ENCODE measurements around the gene PCSK5. TPM values are rescaled to one million over a fixed set of nuclear protein-coding genes. Genes with fewer than 3 reads are reported as not detected.

The PCSK5 gene
- total and polyA plus RNA-seq, 2 donors (not counting 3 experiments of a cell fraction or from before 2014, with no cell fraction given) = 2.6 to 4.8 TPM

- Histone ChIP-seq H3K9ac (replicated peaks; ENCODE audit: extremely low read depth, insufficient read depth, low read length) (no peak overlapping the region), H3K36me3 (ENCODE audit: control insufficient read depth in 2 of 2, extremely low read depth in 1 of 2, insufficient read depth in 2 of 2, low read length in 2 of 2) (no peaks in the 10 kb centered on the region), H4K20me1 (replicated peaks; ENCODE audit: control insufficient read depth, extremely low read depth, insufficient read depth, low read length) (no peaks in the 10 kb centered on the region), H3K27me3 (ENCODE audit: control insufficient read depth in 2 of 2, insufficient read depth in 2 of 2, low read length in 2 of 2) (no peaks in the 10 kb centered on the region), H3K4me1 (ENCODE audit: control insufficient read depth, extremely low read depth, insufficient read depth, low read length) (peaks cover 22% of the 10 kb centered on the region), H3K4me3 (replicated peaks in 1 of 3; ENCODE audit: insufficient read depth in 1 of 3, low read depth in 1 of 3, low read length in 3 of 3) (no peak overlapping the region), H3K9me1 (replicated peaks; ENCODE audit: control insufficient read depth, extremely low read depth, insufficient read depth, low read length) (no peaks in the 10 kb centered on the region), H2AFZ (ENCODE audit: low read depth, low read length) (no peak overlapping the region), H3K4me2 (ENCODE audit: insufficient read depth, low read length) (no peak overlapping the region), H3K79me2 (ENCODE audit: control insufficient read depth, insufficient read depth, low read length) (no peaks in the 10 kb centered on the region), H3K27ac (ENCODE audit: insufficient read depth, low read depth, low read length) (no peak overlapping the region), H3K9me3 (replicated peaks; ENCODE audit: control insufficient read depth, insufficient read depth, low read length) (no peaks in the 10 kb centered on the region)
- CTCF ChIA-PET = interaction anchor here (1.0 to 1.7 kb wide), 7 partner anchors 12 to 51 kb away, joined by 3 to 5 read pairs (median 3); partner anchors contain the start of gene RFK
- POLR2A ChIA-PET = interaction anchor here (1.5 kb wide), 1 partner anchor 22 kb away, joined by 5 read pairs; the partner anchor contains the start of gene RFK
- DNase-seq (ENCODE audit: low read depth, low spot score) (peak; percentile 59), FAIRE-seq (no peak)
- TF ChIP-seq JUN (IDR thresholded peaks at IDR 0.05; ENCODE audit: borderline replicate concordance, insufficient read depth, insufficient read length, low read depth) (no peak), GATA2 (IDR thresholded peaks at IDR 0.05; ENCODE audit: insufficient read depth, insufficient read length, low read depth, low read length) (peak; percentile 34), POLR2A (IDR thresholded peaks at IDR 0.05; ENCODE audit: low read depth, low read length) (no peak)
- no TSS peak for BruUV-seq (replicated peaks)
- intact Hi-C loops (cut with micrococcal nuclease) (loop anchor here (10.0 kb wide), 1 partner anchor 157 kb away; no protein-coding TSS in a partner anchor), dilution Hi-C loops (cut with MboI; ENCODE audit: extremely low pct_ligation_motif_present, low sequenced_read_pairs) (no loop called here)
Observed at GRCh38 chr9:76371901-76372300, 481.4 kb downstream of the PCSK5 start.

GRCh38 chr9:76372336-76372735 is 481.9 kb downstream of the PCSK5 start:
- peaks cover 22% of the 10 kb centered on the region for H3K4me1 ChIP-seq (ENCODE audit: control insufficient read depth, extremely low read depth, insufficient read depth, low read length)
- no peak overlapping the region for H3K27ac ChIP-seq (ENCODE audit: insufficient read depth, low read depth, low read length)
- POLR2A ChIA-PET = interaction anchor here (1.5 kb wide), 1 partner anchor 22 kb away, joined by 5 read pairs; the partner anchor contains the start of gene RFK
- H3K36me3 ChIP-seq (ENCODE audit: control insufficient read depth in 2 of 2, extremely low read depth in 1 of 2, insufficient read depth in 2 of 2, low read length in 2 of 2) = no peaks in the 10 kb centered on the region
- H2AFZ ChIP-seq (ENCODE audit: low read depth, low read length) = no peak overlapping the region
- dilution Hi-C loops (cut with MboI; ENCODE audit: extremely low pct_ligation_motif_present, low sequenced_read_pairs) (no loop called here), intact Hi-C loops (cut with micrococcal nuclease) (loop anchor here (10.0 kb wide), 1 partner anchor 158 kb away; no protein-coding TSS in a partner anchor)
- H3K4me3 ChIP-seq (replicated peaks in 1 of 3; ENCODE audit: insufficient read depth in 1 of 3, low read depth in 1 of 3, low read length in 3 of 3) = no peak overlapping the region
- DNase-seq (ENCODE audit: low read depth, low spot score) = no peak
- TF ChIP-seq MAX (IDR thresholded peaks at IDR 0.05; ENCODE audit: insufficient read depth, insufficient read length) = no peak
- no peak for TF ChIP-seq POLR2AphosphoS5 (IDR thresholded peaks at IDR 0.05; ENCODE audit: insufficient read depth, low read depth, low read length)
- TF ChIP-seq JUN (IDR thresholded peaks at IDR 0.05; ENCODE audit: borderline replicate concordance, insufficient read depth, insufficient read length, low read depth) = no peak
- no peak for TF ChIP-seq POLR2A (IDR thresholded peaks at IDR 0.05; ENCODE audit: low read depth, low read length)
- TF ChIP-seq CTCF (IDR thresholded peaks at IDR 0.05; ENCODE audit: extremely low read depth in 1 of 2, insufficient read depth in 1 of 2, low read depth in 1 of 2, low read length in 2 of 2) = no peak
- TF ChIP-seq FOS (IDR thresholded peaks at IDR 0.05; ENCODE audit: borderline replicate concordance, insufficient read depth, low read length) = no peak
- no peak for TF ChIP-seq GATA2 (IDR thresholded peaks at IDR 0.05; ENCODE audit: insufficient read depth, insufficient read length, low read depth, low read length)
- no peak for TF ChIP-seq EZH2 (IDR thresholded peaks at IDR 0.05; ENCODE audit: borderline replicate concordance, low read depth, low read length, severe bottlenecking)
- TF ChIP-seq MYC (IDR thresholded peaks at IDR 0.05; ENCODE audit: low read depth, low read length) = no peak
- H3K9ac ChIP-seq (replicated peaks; ENCODE audit: extremely low read depth, insufficient read depth, low read length) = no peak overlapping the region
- no peaks in the 10 kb centered on the region for H4K20me1 ChIP-seq (replicated peaks; ENCODE audit: control insufficient read depth, extremely low read depth, insufficient read depth, low read length)
- H3K79me2 ChIP-seq (ENCODE audit: control insufficient read depth, insufficient read depth, low read length) = no peaks in the 10 kb centered on the region
- H3K27me3 ChIP-seq (ENCODE audit: control insufficient read depth in 2 of 2, insufficient read depth in 2 of 2, low read length in 2 of 2) = no peaks in the 10 kb centered on the region
- CTCF ChIA-PET = interaction anchor here (1.0 to 1.7 kb wide), 5 partner anchors 12 to 51 kb away, joined by 3 to 5 read pairs (median 4); partner anchors contain the start of gene RFK
- no peak overlapping the region for H3K4me2 ChIP-seq (ENCODE audit: insufficient read depth, low read length)
- no TSS peak for BruUV-seq (replicated peaks)
- FAIRE-seq = no peak
- H3K9me1 ChIP-seq (replicated peaks; ENCODE audit: control insufficient read depth, extremely low read depth, insufficient read depth, low read length) = no peaks in the 10 kb centered on the region
- H3K9me3 ChIP-seq (replicated peaks; ENCODE audit: control insufficient read depth, insufficient read depth, low read length) = no peaks in the 10 kb centered on the region
